NCI-H1092 (cell line): ENCODE results near the gene ACTR8.

Experiments
- DNase-seq: peaks from one replicate; lab custom pipeline; 2025; lab: John Stamatoyannopoulos, UW

The ACTR8 gene

GRCh38 chr3:53863145-53863544 is 18.8 kb downstream of the ACTR8 start:
- DNase-seq: no peak

- no peak for DNase-seq
These were observed 19.7 kb downstream of the ACTR8 start for GRCh38 chr3:53862241-53862640.

- no peak for DNase-seq
These were observed 21.8 kb downstream of the ACTR8 start for GRCh38 chr3:53860196-53860595.

GRCh38 chr3:53859178-53859577 is 22.8 kb downstream of the ACTR8 start:
- no peak for DNase-seq

- DNase-seq: no peak
These were observed 23.7 kb downstream of the ACTR8 start for GRCh38 chr3:53858096-53858741.

GRCh38 chr3:53856964-53857363 is 25.0 kb downstream of the ACTR8 start:
- no peak for DNase-seq

GRCh38 chr3:53850895-53851294 is 31.1 kb downstream of the ACTR8 start:
- no peak for DNase-seq

- no peak for DNase-seq
These were observed 32.0 kb downstream of the ACTR8 start for GRCh38 chr3:53849916-53850315.

GRCh38 chr3:53846851-53847155 is 35.1 kb downstream of the ACTR8 start:
- no peak for DNase-seq

- no peak for DNase-seq
These were observed 35.7 kb downstream of the ACTR8 start, which contains the start of the genes CHDH and IL17RB for GRCh38 chr3:53846134-53846850. TSS of gene CHDH (minus strand) at chr3:53846419. CDS start at chr3:53824008, 22,411 bp downstream. TSS of gene IL17RB (plus strand) at chr3:53846568. CDS start at chr3:53846589, 21 bp downstream.

- no peak for DNase-seq
These were observed 36.1 kb downstream of the ACTR8 start for GRCh38 chr3:53845881-53846133.

GRCh38 chr3:53845103-53845880 is 36.7 kb downstream of the ACTR8 start:
- no peak for DNase-seq

- DNase-seq: no peak
These were observed 37.5 kb downstream of the ACTR8 start for GRCh38 chr3:53844262-53845102.

GRCh38 chr3:53843195-53844177 is 38.5 kb downstream of the ACTR8 start:
- no peak for DNase-seq

- DNase-seq: peak; percentile 7
These were observed 39.3 kb downstream of the ACTR8 start for GRCh38 chr3:53842436-53843194.

GRCh38 chr3:53841296-53841695 is 40.7 kb downstream of the ACTR8 start:
- no peak for DNase-seq

GRCh38 chr3:53837331-53837730 is 44.6 kb downstream of the ACTR8 start:
- DNase-seq: no peak

GRCh38 chr3:53836084-53836872 is 45.7 kb downstream of the ACTR8 start:
- no peak for DNase-seq

GRCh38 chr3:53835257-53835656 is 46.7 kb downstream of the ACTR8 start:
- no peak for DNase-seq
